Activated CD4-positive, CD25-positive, alpha-beta regulatory T cell (primary cell): ENCODE measurements around the gene GOLGA2.
"Not testable (repeated sequence)": the region's sequence is repeated elsewhere in the genome, so short reads cannot be mapped to it uniquely, and the experiment has no call there.

Experiments used
- DNase-seq, 4 experiments: peaks; one replicate each; lab custom pipeline; 2025; lab: John Stamatoyannopoulos, UW

Gene GOLGA2

DNA sequence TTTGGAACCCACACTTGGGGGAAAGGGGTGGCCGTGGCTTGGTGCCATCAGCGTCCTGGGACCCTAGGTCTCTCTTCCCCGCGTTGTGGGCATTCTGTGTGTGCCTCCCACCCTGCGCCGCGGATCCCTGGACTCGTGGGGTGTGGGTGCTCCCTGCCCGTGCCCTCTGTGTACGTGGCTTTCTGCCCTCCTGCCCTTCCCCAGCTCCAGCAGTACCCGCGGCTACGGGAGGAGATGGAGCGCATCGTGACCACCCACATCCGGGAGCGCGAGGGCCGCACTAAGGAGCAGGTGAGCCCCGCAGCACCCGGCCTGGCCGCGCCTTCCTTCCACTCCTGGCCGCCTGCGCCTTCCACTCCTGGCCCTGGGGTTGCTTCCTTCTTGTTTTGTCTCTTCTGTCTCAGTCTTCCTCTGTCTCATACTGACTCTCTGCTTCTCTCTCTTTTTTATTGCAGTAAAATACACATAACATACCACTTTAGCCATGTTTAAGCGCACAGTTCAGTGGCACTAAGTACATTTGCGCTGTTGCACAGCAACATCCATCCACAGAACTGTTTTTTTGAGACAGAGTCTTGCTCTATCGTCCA lies 41.9 kb downstream of the GOLGA2 start:
- no peak for DNase-seq

DNA sequence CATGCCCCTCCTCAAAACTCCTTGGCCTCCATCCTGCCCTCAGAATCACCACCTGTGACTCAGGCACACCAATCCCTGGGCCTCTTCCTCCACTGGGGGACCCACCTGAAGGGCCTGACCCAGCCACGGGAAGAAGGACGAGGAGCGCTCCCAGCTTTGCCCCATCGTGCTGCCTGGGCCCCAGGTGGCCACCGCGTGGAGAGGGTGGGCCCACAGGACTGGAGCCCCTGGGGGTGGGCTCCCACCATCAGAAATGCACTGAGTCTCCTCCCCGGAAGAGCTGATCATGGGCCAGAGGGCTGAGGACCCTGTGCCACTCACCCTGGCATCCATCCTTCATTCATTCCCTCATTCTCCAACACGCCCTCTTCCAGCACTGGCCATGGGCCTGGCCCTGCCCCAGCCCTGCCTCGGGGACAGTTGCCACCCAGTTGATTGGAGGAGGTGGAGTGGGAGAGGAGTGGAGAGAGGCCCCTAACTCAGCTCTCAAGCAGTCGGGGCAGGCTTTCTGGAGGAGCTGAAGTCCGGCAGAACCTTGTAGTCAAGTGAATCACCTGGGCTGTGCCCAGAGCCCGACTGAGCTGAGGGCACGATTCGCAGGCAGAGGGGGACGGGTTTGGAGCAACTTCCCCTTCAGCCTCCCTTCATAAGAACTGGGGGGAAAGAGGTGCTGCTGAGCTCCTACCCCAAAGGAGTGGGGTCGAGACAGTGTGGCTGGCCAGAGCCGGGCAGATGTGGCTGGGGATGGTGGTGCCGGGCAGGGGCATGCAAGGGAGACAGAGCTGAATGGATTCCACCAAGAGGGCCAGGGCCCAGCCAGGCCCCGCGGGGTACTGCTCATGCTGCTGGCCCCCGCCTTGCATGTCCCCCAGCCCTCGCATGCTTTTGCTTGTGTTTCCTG lies 43.0 kb downstream of the GOLGA2 start:
- DNase-seq, result no peak

DNA sequence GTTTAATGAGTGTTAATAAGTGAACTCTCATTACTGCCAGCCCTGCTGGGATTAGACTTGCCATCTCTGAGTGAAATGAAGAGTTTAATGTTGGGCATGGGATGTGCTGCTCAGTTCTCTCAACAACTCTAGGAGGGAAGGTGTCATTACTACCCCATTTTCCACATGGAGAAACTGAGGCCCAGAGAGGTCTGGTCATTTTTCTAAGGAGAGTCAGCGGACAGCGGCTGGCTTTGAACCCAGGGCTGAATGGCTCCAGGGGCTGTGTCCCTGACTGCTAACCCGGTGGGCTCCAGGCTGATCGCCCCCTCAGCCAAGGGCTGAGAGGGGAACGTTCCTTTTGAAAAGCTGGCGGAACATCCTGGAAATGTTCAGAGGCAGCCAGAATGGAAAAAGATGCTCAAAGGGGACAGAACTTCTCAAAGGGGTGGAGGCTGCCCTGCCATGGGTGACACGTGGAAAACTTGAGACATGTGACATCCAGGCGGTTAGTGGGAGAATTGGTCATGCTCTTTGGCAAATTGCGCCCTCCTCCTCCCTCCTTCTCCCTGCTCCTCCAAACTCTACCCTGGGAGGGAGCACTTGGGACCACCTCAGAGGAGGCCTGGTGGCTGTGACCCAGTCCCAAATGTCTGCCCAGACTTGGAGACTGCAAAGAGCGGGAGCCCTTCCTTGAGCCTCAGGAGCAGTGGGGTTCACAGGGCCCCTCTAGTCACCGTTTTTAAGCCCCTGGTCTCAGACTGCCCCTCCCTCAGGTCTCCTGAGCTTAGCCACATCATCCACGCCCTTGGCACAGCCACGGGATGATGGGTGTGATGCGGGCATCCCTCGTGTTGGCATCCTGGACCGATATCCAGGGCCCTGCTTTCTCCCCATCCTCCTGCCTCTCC lies 43.9 kb downstream of the GOLGA2 start:
- no peak for DNase-seq

- not testable (repeated sequence) for DNase-seq
These were observed 44.9 kb downstream of the GOLGA2 start for GRCh38 chr9:128230897-128231296.

DNA sequence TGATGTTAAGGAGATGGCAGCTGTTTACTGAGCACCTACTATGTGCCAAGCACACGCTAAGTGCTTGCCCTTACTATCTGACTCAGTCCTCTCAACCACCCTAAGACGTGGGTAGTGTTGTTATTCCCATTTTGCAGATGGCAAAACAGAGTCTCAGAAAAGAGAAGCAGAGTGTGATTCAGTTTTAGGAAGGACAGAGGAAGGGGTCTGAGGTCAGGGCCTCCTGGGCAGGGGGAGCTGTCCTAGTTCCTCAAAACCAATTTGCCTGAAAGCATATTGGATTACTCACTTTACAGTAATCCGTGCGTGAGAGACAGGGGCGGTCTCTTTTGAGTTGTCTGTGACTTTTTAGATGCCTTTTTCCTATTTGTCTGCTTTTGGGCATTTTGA lies 49.4 kb downstream of the GOLGA2 start:
- DNase-seq, result no peak

DNA sequence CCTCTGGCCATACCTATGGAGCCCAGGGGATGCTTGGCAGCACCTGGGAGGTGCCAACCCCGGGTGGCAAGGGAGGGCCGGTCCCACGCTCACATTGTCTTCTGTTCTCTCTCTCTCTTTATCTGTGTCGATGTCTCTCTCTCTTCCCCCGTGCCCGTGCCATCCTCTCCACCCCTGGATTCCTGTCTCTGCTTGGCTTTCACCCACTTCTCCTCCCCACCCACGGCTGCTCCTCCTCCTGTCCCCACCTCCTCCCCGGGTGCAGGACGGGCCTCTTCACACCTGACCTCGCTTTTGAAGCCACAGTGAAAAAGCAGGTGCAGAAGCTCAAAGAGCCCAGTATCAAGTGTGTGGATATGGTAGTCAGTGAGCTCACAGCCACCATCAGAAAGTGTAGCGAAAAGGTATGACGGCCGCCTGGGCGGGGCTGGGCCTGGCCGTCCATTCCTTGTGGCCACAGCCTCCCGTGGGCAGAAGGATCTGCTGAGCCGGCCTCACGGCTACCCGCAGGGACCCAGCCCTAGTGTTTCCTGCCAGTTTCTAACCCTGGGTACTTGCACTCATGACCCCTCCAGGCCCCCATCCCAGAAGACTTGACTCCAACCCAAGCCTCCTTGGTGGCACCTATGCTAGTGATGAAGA lies 49.9 kb downstream of the GOLGA2 start:
- no peak for DNase-seq

DNA sequence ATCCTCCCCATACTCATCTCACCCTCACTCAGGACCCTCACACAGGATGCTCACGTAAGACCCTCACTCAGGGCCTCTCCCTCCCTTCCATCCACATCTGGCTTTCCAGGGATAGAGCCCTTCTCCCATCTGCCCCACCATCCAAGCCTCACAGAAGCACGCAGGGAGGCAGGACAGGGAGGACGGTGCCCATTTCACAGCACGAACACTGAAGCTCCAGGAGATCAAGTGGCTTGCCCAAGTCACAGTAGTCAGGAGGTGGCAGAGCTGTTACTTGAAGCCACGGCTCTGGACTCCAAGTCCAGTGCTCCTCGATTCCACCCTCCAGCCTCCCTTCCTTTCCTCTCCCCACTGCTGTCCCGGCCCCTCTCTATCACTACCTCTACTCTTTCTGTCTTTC lies 50.9 kb downstream of the GOLGA2 start:
- DNase-seq, result no peak

GRCh38 chr9:128222880-128223670 lies 52.7 kb downstream of the GOLGA2 start:
- DNase-seq, result no peak

DNA sequence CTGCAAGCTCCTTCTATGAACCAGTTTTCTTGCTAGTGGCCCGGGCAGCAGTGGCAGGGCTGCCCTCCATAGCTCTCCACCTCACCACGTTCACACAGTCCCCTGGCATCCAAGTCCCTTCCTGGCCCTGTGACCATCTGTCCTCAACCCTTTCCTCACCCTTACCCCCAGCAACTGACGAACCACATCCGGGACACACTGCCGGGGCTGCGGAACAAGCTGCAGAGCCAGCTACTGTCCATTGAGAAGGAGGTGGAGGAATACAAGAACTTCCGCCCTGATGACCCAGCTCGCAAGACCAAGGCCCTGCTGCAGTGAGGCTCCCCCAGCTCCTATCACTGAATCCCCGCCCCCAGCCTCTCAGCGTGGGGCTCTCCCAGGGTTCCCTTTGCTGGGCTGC lies 53.8 kb downstream of the GOLGA2 start:
- no peak for DNase-seq

GRCh38 chr9:128219831-128220230 lies 56.0 kb downstream of the GOLGA2 start:
- no peak for DNase-seq

DNA sequence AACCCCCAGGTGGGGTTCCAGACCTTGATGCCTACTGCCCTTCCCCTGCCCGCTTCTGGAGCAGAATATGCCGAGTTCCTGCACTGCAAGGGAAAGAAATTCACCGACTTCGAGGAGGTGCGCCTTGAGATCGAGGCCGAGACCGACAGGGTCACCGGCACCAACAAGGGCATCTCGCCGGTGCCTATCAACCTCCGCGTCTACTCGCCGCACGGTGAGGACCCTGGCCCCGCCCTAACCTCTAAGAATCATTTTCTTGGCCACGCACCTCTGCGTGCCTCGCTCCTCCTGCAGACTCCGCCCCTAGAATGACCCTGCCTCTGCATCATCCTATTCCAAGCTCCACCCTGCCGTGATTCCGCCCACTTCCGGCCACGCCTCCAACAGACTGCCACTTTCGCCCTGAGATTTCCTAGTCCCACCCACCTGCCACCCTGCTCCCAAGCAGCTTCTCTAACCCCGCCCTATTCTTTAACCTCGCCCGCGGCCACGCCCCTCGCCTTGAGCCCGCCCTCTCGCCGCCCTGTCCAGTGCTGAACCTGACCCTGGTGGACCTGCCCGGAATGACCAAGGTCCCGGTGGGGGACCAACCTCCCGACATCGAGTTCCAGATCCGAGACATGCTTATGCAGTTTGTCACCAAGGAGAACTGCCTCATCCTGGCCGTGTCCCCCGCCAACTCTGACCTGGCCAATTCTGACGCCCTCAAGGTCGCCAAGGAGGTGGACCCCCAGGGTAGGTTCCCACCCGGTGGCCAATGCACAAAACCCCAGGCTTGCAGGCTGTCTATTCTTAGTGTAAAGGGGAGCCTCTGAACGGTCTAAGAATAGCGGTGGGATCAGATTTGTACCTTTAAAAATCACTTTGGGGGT lies 57.1 kb downstream of the GOLGA2 start:
- peak; percentile 67 to 87 (median 70) for DNase-seq

DNA sequence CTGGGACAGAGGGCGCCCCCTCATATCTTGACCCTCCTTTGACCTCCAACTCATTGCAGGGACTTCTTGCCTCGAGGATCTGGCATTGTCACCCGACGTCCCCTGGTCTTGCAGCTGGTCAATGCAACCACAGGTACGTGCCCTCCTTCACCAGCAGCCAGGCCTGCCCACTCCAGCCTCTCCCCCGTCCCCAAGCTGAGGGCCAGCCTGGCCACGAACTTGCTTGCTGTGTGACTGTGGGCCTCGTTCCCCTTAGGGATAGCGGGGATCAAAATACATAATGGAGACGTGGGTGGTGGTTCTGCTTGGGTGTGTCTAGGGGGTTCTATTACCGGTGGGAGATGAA lies 57.7 kb downstream of the GOLGA2 start:
- DNase-seq, result no peak

DNA sequence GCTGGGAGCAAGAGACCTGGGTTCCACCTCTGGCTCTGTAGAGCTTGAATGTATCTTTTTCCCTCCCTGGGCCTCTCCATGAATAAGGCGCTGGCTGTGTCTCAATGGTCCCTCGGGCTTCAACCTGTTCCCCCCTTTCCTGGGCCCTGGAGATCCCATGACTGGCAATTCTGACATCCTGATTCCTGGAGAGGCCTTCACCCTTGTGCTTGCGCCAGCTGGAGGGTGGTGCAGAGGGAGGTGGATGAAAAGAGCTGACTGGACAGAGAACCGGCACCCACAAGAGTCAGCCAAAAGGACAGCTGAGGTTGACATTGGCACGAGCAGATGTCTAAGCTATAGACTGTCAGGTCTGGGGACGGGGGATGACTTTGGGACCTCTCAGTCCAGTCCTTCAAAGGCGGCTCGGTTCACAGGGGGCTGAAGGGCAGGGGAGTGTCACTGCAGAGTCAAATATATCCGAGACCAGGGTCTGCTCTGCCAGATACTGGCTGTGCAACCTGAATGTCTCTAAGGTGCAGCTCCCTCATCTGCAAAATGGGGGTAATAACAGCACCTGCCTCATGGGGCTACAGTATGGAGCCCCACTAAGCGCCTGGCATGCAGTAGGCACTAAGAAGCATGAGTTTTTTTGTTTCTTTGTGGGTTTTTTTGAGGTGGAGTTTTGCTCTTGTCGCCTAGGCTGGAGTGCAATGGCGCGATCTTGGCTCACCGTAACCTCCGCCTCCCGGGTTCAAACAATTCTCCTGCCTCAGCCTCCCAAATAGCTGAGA lies 58.8 kb downstream of the GOLGA2 start:
- no peak for DNase-seq

DNA sequence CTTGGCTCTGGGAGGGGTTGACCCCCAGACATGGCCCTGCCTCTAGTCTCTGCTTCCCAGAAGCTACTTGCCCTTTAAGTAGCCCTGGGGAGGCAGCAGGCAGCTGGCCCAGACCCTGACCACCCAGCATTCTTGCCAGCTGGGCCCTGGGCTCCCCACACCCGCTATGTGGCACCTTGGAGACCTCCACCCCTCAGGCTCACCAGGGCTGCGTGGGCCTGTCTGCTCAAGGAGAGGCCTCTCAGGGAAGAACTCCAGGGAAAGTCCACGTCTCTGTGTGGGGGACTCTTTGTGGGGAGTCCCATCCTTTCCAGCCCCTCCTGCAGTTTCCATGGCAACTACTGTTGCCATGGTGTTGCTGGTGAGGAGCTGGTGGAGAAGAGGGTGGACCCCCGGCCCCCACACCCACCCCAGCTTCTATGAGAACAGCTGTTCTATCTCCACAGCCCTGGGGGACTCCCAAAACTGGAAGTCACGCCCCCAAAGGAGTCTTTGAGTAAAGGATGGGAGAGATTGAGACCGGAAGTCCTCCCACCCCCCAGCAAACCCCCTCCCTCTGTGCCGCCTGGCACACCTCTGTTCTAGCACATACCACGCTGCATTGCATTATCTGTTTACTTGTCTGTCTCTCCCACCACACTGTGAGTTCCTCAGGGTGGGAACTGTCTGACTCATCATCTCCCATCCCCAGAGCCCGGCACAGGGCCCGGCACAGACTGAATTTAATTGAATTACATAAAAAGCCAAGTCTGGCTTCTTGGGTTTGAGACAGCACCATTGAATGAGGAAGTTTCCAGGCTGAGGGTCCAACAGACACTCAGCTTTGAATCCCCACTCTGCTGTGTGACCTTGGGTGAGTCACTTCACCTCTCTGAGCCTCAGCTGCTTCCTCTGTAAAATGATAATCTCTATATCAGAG lies 60.1 kb downstream of the GOLGA2 start:
- no peak for DNase-seq

GRCh38 chr9:128214571-128215490 lies 61.0 kb downstream of the GOLGA2 start:
- no peak for DNase-seq

- no peak for DNase-seq
These were observed 61.9 kb downstream of the GOLGA2 start for GRCh38 chr9:128213746-128214497.

- DNase-seq, result no peak
These were observed 63.9 kb downstream of the GOLGA2 start for GRCh38 chr9:128211981-128212281.
